A673 (cell line): ENCODE data around the gene MUC12. TPM values are rescaled to one million over a fixed set of nuclear protein-coding genes. Genes with fewer than 3 reads are reported as not detected.
"Not testable (repeated sequence)": the region's sequence is repeated elsewhere in the genome, so short reads cannot be mapped to it uniquely, and the experiment has no call there.

Experiments
- BruUV-seq: library from RNA; stranded (reverse); fragments of 400-500 nt; replicated peaks from 2 replicates; lab custom pipeline; 2021; lab: Mats Ljungman, UMichigan
- CTCF ChIA-PET: fragments of 300-600 bp; sonication (Branson Sonifier 250); formaldehyde crosslinking; loops from one replicate; lab custom pipeline; 2022; ENCODE audit warnings: antibody characterized with exemption; lab: Charles Lee
- POLR2A ChIA-PET: fragments of 300-600 bp; sonication (Branson Sonifier 250); formaldehyde crosslinking; loops from one replicate; lab custom pipeline; 2022; ENCODE audit warnings: antibody characterized with exemption; ENCODE audit not compliant: low non-redundant PET; lab: Charles Lee
- DNase-seq: peaks from one replicate; pipeline ENCODE4 v3.0.0-alpha.2; 2015; ENCODE audit warnings: low spot score
- H3K27ac ChIP-seq: fragments of 200-600 bp; sonication (generic); 2 replicates; pipeline ENCODE4 v1.5.1; 2016; ENCODE audit warnings: mixed run types, low read depth, mild to moderate bottlenecking, mixed read lengths, antibody characterized with exemption, low read length; ENCODE audit not compliant: poor library complexity, severe bottlenecking
- H3K27me3 ChIP-seq: fragments of 200-600 bp; sonication (generic); replicated peaks from 2 replicates; pipeline ENCODE4 v1.6.1; 2017; ENCODE audit warnings: mixed run types, low read depth, mild to moderate bottlenecking, mixed read lengths, antibody characterized with exemption, low read length; ENCODE audit not compliant: insufficient read depth, poor library complexity
- H3K36me3 ChIP-seq: fragments of 200-600 bp; sonication (generic); 2 replicates; pipeline ENCODE4 v1.6.1; 2016; ENCODE audit warnings: mixed run types, mild to moderate bottlenecking, mixed read lengths, antibody characterized with exemption, low read length; ENCODE audit not compliant: insufficient read depth, poor library complexity, severe bottlenecking
- H3K4me1 ChIP-seq: fragments of 200-600 bp; sonication (generic); 2 replicates; pipeline ENCODE4 v1.6.1; 2017; ENCODE audit warnings: mixed run types, mild to moderate bottlenecking, mixed read lengths, antibody characterized with exemption, low read length; ENCODE audit not compliant: insufficient read depth, poor library complexity, severe bottlenecking
- H3K4me3 ChIP-seq: fragments of 200-600 bp; sonication (generic); 2 replicates; pipeline ENCODE4 v1.5.1; 2016; ENCODE audit warnings: low read depth, mixed run types, mild to moderate bottlenecking, mixed read lengths, low read length; ENCODE audit not compliant: poor library complexity, severe bottlenecking
- H3K9me3 ChIP-seq: fragments of 200-600 bp; sonication (generic); 2 replicates; pipeline ENCODE4 v1.6.1; 2016; ENCODE audit warnings: mixed run types, low read depth, mild to moderate bottlenecking, mixed read lengths, antibody characterized with exemption, low read length; ENCODE audit not compliant: poor library complexity, severe bottlenecking
- EZH2 ChIP-seq: fragments of 200-600 bp; sonication (generic); IDR thresholded peaks from 2 replicates; pipeline ENCODE4 v1.6.1; 2017; ENCODE audit warnings: borderline replicate concordance, low read depth, mild to moderate bottlenecking, mixed read lengths, antibody characterized with exemption, low read length; ENCODE audit not compliant: poor library complexity, severe bottlenecking
- intact Hi-C: fragments of 100-400 bp; cut with micrococcal nuclease; formaldehyde crosslinking; loops from one replicate; pipeline ENCODE4 v1.10.0; 2022; ENCODE audit not compliant: unreplicated experiment
- total RNA-seq: library from RNA; stranded (reverse); gene quantifications from 2 replicates; pipeline ENCODE4 v1.2.3, GENCODE V29; 2021
- TF ChIP-seq, protein P1 (sequence below): fragments of 300-800, 200-600 bp; sonication (generic); conservative IDR thresholded peaks from 2 replicates; pipeline ENCODE4 v1.5.1; 2017; ENCODE audit warnings: low read depth, mild to moderate bottlenecking, antibody characterized with exemption, low read length, moderate library complexity, mixed read lengths

MUC12 gene
- total RNA-seq, 1 experiment from 2014 or later: 0.67 TPM

DNA sequence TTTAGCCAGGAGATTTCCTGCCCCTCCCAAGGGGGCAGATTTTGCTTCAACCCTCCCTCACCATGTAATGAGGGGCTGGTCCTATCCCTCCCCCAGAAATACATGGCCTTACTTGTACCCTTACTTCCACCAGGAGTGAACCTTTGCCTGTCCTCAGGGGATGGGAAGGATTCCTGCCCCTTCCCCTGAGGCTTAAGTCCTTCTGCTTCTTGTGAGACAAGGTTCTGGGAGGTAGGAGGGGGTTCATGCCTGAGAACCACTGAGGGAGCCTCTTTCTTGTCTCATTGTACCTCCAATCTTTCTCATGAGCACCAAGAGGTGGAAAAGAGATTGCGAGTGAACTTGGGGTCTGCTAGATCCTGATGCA is 39.6 kb upstream of the MUC12 start:
- POLR2A ChIA-PET: no interaction called here

DNA sequence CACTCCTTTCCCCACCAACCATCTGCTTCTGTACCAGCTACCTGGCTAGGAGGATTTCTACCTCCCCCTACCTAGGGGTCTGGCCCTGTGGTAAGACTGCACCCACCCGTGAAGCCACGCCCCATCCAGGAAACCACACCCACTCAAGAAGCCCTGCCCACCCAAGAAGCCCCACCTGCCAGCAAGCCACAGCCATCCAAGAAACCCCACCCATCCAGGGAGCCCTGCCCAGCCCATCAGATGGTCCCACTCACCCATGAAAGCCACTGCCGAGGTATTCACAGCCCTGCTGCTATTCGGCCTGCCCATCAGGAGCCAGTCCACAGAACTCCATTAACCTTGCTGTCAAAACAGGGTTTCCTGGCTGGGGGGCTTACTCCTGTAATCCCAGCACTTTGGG is 35.6 kb upstream of the MUC12 start:
- BruUV-seq: no TSS peak
- Histone ChIP-seq H3K27me3 (no peaks in the 10 kb centered on the region), H3K27ac (no peak overlapping the region), H3K9me3 (no peaks in the 10 kb centered on the region), H3K36me3 (no peaks in the 10 kb centered on the region), H3K4me1 (no peaks in the 10 kb centered on the region), H3K4me3 (no peak overlapping the region)
- TF ChIP-seq, protein P1, sequence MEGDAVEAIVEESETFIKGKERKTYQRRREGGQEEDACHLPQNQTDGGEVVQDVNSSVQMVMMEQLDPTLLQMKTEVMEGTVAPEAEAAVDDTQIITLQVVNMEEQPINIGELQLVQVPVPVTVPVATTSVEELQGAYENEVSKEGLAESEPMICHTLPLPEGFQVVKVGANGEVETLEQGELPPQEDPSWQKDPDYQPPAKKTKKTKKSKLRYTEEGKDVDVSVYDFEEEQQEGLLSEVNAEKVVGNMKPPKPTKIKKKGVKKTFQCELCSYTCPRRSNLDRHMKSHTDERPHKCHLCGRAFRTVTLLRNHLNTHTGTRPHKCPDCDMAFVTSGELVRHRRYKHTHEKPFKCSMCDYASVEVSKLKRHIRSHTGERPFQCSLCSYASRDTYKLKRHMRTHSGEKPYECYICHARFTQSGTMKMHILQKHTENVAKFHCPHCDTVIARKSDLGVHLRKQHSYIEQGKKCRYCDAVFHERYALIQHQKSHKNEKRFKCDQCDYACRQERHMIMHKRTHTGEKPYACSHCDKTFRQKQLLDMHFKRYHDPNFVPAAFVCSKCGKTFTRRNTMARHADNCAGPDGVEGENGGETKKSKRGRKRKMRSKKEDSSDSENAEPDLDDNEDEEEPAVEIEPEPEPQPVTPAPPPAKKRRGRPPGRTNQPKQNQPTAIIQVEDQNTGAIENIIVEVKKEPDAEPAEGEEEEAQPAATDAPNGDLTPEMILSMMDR: no peak
- TF ChIP-seq EZH2: no peak
- POLR2A ChIA-PET: no interaction called here
- intact Hi-C loops: no loop called here
- CTCF ChIA-PET: no interaction called here
- no peak for DNase-seq

More for the DNA sequence above, 39.6 kb upstream of the MUC12 start:
- Histone ChIP-seq H3K4me3 (no peak overlapping the region), H3K36me3 (no peaks in the 10 kb centered on the region), H3K4me1 (no peaks in the 10 kb centered on the region), H3K9me3 (no peaks in the 10 kb centered on the region), H3K27me3 (no peaks in the 10 kb centered on the region), H3K27ac (no peak overlapping the region)
- BruUV-seq: no TSS peak
- intact Hi-C loops: no loop called here
- DNase-seq: no peak
- CTCF ChIA-PET: no interaction called here
- TF ChIP-seq, protein P1: no peak
- TF ChIP-seq EZH2: no peak

DNA sequence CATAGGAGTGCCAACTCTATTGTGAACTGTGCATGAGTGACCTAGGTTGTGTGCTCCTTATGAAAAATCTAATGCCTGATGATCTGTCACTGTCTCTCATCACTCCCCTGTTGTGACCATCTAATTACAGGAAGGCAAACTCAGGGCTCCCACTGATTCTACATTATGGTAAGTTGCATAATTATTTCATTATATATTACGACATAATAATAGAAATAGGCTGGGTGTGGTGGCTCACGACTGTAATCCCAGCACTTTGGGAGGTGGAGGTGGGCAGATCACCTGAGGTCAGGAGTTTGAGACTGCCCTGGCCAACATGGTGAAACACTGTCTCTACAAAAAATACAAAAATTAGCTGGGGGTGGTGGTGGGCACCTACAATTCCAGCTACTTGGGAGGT is 34.0 kb upstream of the MUC12 start:
- H3K27me3 ChIP-seq, H3K9me3 ChIP-seq, intact Hi-C loops, H3K36me3 ChIP-seq, BruUV-seq, H3K27ac ChIP-seq, CTCF ChIA-PET, H3K4me3 ChIP-seq, POLR2A ChIA-PET, DNase-seq, H3K4me1 ChIP-seq: not testable (repeated sequence)

DNA sequence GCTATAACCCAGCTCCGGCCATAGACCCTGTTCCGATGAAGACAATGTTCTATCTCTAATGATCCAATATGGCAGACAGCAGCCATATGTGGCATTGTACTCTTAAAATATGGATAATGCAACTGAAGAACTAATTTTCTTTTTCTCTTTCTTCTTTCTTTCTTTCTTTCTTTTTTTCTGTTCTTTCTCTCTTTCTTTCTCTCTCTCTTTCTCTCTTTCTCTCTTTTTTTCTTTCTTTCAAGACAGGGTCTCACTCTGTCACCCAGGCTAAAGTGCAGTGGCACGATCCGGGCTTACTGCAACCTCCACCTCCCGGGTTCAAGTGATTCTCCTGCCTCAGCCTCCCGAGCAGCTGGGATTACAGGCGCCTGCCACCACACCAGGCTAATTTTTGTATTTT is 33.2 kb upstream of the MUC12 start:
- POLR2A ChIA-PET, intact Hi-C loops, H3K9me3 ChIP-seq, DNase-seq, H3K27me3 ChIP-seq, CTCF ChIA-PET, H3K36me3 ChIP-seq, H3K4me1 ChIP-seq, BruUV-seq, H3K27ac ChIP-seq, H3K4me3 ChIP-seq: not testable (repeated sequence)
